Nephron progenitor cell (in vitro differentiated cells): Measurements from ENCODE around the gene MTHFD1.

Experiments
- DNase-seq: peaks from one replicate; pipeline ENCODE4 v3.0.0; 2021
- H3K27ac Mint-ChIP-seq: 2 replicates; pipeline ENCODE4 v1.8.0; 2021; ENCODE audit warnings: mild to moderate bottlenecking, moderate library complexity, mixed read lengths
- H3K27me3 Mint-ChIP-seq: 2 replicates; pipeline ENCODE4 v1.8.0; 2021; ENCODE audit warnings: mild to moderate bottlenecking, low read depth, mixed read lengths; ENCODE audit not compliant: poor library complexity
- H3K36me3 Mint-ChIP-seq: 2 replicates; pipeline ENCODE4 v1.8.0; 2021; ENCODE audit warnings: low read depth, mixed read lengths
- H3K4me1 Mint-ChIP-seq: 2 replicates; pipeline ENCODE4 v1.8.0; 2021; ENCODE audit warnings: mixed read lengths
- H3K4me3 Mint-ChIP-seq: 2 replicates; pipeline ENCODE4 v1.8.0; 2021; ENCODE audit warnings: mild to moderate bottlenecking, moderate library complexity, mixed read lengths
- H3K9me3 Mint-ChIP-seq: 2 replicates; pipeline ENCODE4 v1.8.0; 2021; ENCODE audit warnings: mild to moderate bottlenecking, moderate library complexity, mixed read lengths
- CTCF ChIP-seq: fragments of 200-600 bp; sonication (generic); IDR thresholded peaks from 2 replicates; pipeline ENCODE4 v1.5.0; 2021; ENCODE audit warnings: antibody characterized with exemption

Gene MTHFD1

GRCh38 chr14:64421166-64421565, 33.0 kb downstream of the MTHFD1 start:
- no peaks in the 10 kb centered on the region for H3K9me3 Mint-ChIP-seq
- H3K27me3 Mint-ChIP-seq: no peaks in the 10 kb centered on the region
- H3K4me3 Mint-ChIP-seq: no peak overlapping the region
- TF ChIP-seq CTCF: no peak
- DNase-seq: no peak
- peak overlapping the region; percentile 97 for H3K27ac Mint-ChIP-seq
- peaks cover 77% of the 10 kb centered on the region for H3K36me3 Mint-ChIP-seq
- peaks cover 18% of the 10 kb centered on the region for H3K4me1 Mint-ChIP-seq

DNA sequence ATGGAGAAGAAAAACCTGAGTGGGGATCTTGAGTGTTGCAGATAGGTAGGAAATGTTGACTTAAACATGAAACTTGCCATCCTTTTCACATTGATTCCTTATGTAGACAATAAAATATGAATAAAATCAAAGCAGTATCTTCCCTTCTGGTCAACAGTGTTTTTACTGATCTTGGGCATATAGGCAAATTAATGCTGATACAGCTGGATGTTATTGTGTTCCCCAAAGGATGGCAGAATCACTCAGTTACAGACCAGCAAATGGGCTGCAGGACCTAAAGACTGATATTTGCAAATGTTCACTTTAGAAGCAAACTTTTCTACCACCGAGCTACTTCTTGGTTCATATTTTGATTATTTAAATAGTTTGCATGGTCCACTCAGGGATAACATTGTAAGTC, 33.9 kb downstream of the MTHFD1 start:
- no peak overlapping the region for H3K4me3 Mint-ChIP-seq
- DNase-seq: no peak
- H3K27ac Mint-ChIP-seq: no peak overlapping the region
- TF ChIP-seq CTCF: no peak
- peaks cover 82% of the 10 kb centered on the region for H3K36me3 Mint-ChIP-seq
- H3K9me3 Mint-ChIP-seq: no peaks in the 10 kb centered on the region
- no peaks in the 10 kb centered on the region for H3K27me3 Mint-ChIP-seq
- peaks cover 18% of the 10 kb centered on the region for H3K4me1 Mint-ChIP-seq

GRCh38 chr14:64422756-64423155, 34.6 kb downstream of the MTHFD1 start:
- DNase-seq: no peak
- Mint-ChIP-seq H3K4me1 (peaks cover 18% of the 10 kb centered on the region), H3K27ac (no peak overlapping the region), H3K27me3 (no peaks in the 10 kb centered on the region), H3K4me3 (no peak overlapping the region), H3K36me3 (peaks cover 83% of the 10 kb centered on the region), H3K9me3 (no peaks in the 10 kb centered on the region)
- TF ChIP-seq CTCF: no peak

DNA sequence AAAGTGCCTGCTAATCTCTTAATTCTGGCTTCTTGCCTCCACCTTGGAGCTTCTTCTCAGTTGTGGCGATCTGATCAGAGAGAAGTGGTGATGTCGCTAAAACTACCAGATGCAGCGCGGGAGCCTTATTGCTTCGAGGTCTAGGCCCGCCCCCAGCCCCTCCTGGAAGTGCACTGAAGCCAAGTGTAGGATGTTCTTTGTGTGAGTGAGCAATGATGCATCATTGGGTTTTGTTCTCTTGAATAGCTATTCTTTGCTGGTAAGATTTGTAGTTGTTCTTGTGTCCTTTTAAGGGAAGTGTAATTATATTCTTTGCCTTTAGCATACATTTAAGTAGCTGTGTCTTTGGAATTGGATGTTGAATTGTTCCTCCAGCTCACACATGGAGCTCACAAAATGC, 35.8 kb downstream of the MTHFD1 start:
- Mint-ChIP-seq H3K36me3 (peaks cover 85% of the 10 kb centered on the region), H3K27me3 (no peaks in the 10 kb centered on the region), H3K9me3 (no peaks in the 10 kb centered on the region), H3K4me1 (peaks cover 22% of the 10 kb centered on the region), H3K4me3 (no peak overlapping the region), H3K27ac (no peak overlapping the region)
- DNase-seq: no peak
- no peak for TF ChIP-seq CTCF

DNA sequence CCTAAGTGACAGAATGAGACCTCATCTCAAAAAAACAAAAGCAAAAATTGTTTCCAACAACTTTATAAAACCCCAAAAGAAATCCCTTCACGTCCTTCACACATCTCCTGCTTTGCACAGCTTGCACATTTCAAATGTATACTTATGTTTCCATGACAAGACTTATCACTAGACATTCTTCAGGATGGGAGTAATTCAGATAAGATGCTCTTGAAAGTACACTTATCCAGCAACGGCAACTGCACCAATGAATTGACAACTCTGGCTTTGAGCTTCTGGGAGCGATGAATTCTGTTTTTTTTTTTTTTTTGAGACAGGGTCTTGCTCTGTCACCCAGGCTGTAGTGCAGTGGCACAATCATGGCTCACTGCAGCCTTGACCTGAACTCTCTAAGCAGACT, 46.4 kb downstream of the MTHFD1 start:
- H3K4me3 Mint-ChIP-seq: no peak overlapping the region
- H3K9me3 Mint-ChIP-seq: no peaks in the 10 kb centered on the region
- no peak overlapping the region for H3K27ac Mint-ChIP-seq
- H3K27me3 Mint-ChIP-seq: peaks cover 3% of the 10 kb centered on the region
- TF ChIP-seq CTCF: no peak
- no peak for DNase-seq
- H3K4me1 Mint-ChIP-seq: no peaks in the 10 kb centered on the region
- H3K36me3 Mint-ChIP-seq: peaks cover 66% of the 10 kb centered on the region

DNA sequence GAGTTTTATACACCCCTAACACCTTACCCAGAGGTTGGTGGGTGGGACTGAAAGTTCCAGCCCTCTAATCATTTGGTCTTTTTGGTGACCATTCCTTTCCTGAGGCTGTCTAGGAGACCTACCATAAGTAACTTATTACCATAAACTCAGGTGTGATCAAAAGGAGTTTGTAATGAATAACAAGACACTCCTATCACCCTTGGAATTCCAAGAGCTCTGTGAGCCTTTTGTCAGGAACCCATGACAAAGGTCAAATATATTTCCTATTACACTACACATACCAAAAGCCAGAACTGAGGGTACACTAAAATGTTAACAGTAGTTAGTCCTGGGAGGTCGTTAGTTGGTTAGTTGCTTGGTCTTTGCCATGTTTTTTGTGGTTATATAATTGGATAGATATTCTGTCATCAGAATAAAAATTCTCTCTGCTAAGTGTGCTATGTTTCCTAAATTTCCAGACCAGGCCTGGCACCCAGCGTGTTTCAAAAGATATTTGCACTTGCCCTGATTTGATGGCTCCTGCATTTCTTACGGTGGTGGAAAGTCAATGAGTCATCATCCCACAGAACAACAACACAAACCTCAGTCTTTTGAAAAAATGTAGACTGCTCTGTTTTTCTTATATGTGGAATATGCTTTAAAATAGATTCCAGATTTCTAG, 50.2 kb downstream of the MTHFD1 start:
- Mint-ChIP-seq H3K9me3 (no peaks in the 10 kb centered on the region), H3K27me3 (peaks cover 6% of the 10 kb centered on the region), H3K4me3 (no peak overlapping the region), H3K36me3 (peaks cover 76% of the 10 kb centered on the region), H3K4me1 (no peaks in the 10 kb centered on the region), H3K27ac (no peak overlapping the region)
- no peak for TF ChIP-seq CTCF
- DNase-seq: no peak
